Omental fat pad (tissue), 4 donors: ENCODE measurements around the gene FSTL4. TPM values are rescaled to one million over a fixed set of nuclear protein-coding genes. Genes with fewer than 3 reads are reported as not detected.

ENCODE experiments used
- ATAC-seq: fragments of 150-250 bp; one replicate; pipeline ENCODE4 v1.9.1; 2016; ENCODE audit warnings: mild to moderate bottlenecking, moderate library complexity; ENCODE audit not compliant: low FRiP score
- DNase-seq: peaks from one replicate; pipeline ENCODE4 v3.0.0-alpha.2; 2019; ENCODE audit warnings: low spot score
- total RNA-seq, 4 donors: library from RNA; depleted of rRNA; stranded (reverse); fragments of >200 nt; gene quantifications; one replicate each; pipeline ENCODE4 v1.1.0, GENCODE V29; 2016
- TF ChIP-seq, protein P1 (sequence below), 3 donors: fragments of 450-650 bp; IDR thresholded peaks; one replicate each; pipeline ENCODE4 v1.5.1; 2016 to 2017; ENCODE audit warnings: antibody characterized with exemption in 3 of 3, mild to moderate bottlenecking in 3 of 3, moderate library complexity in 2 of 3

FSTL4 gene
- total RNA-seq, 4 donors from 2014 or later: 0.32 TPM; not detected in 3

DNA sequence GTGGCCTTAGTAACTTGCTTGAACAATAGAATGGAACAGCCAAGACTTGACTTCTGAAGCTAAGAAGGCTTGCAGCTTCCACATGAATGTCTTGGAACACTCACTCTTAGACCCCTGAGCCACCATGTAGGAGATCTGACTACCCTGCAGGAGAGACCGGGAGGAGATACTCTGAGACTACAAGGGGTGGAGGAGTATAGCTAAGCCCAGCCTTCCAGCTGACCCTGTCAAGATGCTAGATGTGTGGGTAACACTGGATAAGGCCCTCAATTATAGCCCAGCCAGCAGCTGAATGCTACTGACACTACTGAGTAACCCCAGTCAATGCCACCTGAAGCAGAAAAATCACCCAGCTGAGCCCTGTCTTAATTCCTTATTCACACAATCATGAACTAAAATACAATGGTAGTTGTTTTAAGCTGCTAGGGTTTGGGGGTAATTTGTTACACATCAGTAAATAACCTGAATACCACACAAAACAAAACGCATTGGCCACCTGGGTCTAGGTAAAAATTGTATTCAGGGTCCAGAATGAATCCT lies 180.9 kb downstream of the FSTL4 start:
- TF ChIP-seq, protein P1, sequence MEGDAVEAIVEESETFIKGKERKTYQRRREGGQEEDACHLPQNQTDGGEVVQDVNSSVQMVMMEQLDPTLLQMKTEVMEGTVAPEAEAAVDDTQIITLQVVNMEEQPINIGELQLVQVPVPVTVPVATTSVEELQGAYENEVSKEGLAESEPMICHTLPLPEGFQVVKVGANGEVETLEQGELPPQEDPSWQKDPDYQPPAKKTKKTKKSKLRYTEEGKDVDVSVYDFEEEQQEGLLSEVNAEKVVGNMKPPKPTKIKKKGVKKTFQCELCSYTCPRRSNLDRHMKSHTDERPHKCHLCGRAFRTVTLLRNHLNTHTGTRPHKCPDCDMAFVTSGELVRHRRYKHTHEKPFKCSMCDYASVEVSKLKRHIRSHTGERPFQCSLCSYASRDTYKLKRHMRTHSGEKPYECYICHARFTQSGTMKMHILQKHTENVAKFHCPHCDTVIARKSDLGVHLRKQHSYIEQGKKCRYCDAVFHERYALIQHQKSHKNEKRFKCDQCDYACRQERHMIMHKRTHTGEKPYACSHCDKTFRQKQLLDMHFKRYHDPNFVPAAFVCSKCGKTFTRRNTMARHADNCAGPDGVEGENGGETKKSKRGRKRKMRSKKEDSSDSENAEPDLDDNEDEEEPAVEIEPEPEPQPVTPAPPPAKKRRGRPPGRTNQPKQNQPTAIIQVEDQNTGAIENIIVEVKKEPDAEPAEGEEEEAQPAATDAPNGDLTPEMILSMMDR (IDR thresholded peaks at IDR 0.05): no peak
- ATAC-seq (no peak), DNase-seq (no peak)

DNA sequence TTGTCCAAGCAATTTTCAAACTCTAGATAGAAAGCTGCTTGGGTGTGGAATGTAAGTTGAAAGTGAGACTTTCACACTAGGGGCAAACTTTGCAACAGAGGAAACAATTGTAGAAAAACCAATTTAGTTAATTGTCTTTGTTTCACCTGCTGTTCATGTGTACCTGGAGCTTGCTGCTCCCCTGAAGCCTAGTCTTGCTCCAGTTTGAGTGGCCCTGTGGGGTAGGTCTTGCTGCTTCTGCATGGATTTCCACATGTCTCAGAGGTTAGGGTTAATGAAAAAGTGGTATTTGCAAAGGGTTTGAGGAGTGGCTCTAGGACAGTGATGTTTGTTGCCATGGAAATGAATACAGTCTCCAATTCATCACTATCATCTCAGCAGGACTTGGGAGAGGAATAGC lies 182.2 kb downstream of the FSTL4 start:
- ATAC-seq (no peak), DNase-seq (no peak)
- TF ChIP-seq, protein P1 (IDR thresholded peaks at IDR 0.05): no peak

DNA sequence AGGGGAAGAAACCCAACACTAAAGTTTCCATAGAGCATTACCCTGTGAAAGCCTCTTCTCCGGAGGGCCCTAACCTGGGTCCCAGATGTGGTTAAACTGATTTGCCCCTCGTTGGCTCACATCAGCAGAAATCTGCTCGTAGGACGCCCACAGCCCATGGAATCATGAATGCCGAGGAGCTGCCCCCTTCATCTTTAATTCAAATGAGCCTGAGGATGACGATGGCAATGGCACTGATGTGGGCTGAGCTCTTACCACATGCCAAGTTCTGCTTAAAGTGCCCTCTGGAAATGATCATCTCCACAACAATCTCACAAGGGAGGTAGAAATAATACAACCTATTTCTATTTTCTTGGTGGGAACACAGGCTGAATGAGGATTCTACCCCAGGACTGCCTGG lies 183.3 kb downstream of the FSTL4 start:
- TF ChIP-seq, protein P1 (IDR thresholded peaks at IDR 0.05): no peak
- DNase-seq (no peak), ATAC-seq (no peak)

GRCh38 chr5:133428072-133428660 lies 184.2 kb downstream of the FSTL4 start:
- DNase-seq (no peak), ATAC-seq (no peak)
- TF ChIP-seq, protein P1 (IDR thresholded peaks at IDR 0.05): no peak

DNA sequence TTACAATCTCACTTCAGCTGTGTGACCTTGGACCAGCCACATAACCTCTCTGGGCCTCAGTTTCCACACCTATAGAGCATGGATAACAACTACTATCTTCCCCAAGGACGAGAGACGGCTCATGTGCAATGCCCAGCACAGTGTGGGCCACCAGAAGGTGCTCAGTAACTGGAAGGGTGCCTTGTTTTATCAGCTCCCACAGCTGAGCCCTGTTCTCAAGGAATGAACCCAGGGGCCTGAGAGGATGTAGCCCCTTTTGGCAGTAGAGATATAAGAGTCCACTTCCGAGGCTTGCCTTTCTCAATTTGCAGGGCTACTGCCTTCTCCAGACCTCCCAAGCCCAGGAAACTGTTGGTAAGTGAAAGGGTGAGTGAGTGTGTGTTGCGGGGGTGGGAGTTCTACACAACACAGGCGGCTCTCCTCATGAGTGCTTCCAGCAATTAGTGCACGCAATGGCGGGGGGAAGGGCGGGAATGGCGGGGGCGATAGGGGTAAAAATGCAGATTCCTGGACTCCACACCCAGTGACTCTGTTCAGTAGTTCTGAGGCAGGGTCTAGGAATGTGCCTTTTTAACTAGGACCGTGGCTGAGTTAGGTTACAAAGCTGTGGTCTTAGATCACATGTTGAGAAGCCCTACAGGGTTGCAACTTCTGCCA lies 185.1 kb downstream of the FSTL4 start:
- ATAC-seq: no peak
- TF ChIP-seq, protein P1 (IDR thresholded peaks at IDR 0.05): no peak
- no peak for DNase-seq

DNA sequence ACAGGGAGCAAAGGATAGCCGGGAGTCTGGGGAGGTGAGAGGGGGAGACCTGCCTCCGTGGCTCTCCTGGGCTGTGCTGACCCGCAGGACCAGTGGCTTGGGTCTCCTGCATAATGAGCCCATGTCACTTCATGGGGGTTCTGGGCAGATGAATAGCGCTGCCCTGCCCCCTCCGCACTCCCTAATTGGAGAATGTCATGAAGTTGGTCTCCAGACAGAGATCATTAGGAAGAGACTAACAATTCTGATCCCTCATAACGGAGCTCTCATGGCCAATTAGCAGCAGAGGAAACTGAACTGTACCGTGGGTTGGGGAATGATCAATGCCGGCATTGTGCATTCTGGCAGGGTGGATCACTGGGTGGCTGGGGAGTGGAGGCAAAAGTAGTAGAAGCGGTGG lies 186.1 kb downstream of the FSTL4 start:
- TF ChIP-seq, protein P1 (IDR thresholded peaks at IDR 0.05): no peak
- DNase-seq (no peak), ATAC-seq (no peak)

- DNase-seq: no peak
- TF ChIP-seq, protein P1 (IDR thresholded peaks at IDR 0.05): no peak
- no peak for ATAC-seq
Measured at GRCh38 chr5:133425764-133426163, 186.6 kb downstream of the FSTL4 start.
